Limb (tissue), 2 donors: ENCODE data around the gene PTGER3.
"Not testable (repeated sequence)": the region's sequence is repeated elsewhere in the genome, so short reads cannot be mapped to it uniquely, and the experiment has no call there.

Experiments
- DNase-seq, 2 donors: peaks; one replicate each; pipeline ENCODE4 v3.0.0-alpha.2; 2016; ENCODE audit errors: extremely low spot score in 2 of 2

The PTGER3 gene

DNA sequence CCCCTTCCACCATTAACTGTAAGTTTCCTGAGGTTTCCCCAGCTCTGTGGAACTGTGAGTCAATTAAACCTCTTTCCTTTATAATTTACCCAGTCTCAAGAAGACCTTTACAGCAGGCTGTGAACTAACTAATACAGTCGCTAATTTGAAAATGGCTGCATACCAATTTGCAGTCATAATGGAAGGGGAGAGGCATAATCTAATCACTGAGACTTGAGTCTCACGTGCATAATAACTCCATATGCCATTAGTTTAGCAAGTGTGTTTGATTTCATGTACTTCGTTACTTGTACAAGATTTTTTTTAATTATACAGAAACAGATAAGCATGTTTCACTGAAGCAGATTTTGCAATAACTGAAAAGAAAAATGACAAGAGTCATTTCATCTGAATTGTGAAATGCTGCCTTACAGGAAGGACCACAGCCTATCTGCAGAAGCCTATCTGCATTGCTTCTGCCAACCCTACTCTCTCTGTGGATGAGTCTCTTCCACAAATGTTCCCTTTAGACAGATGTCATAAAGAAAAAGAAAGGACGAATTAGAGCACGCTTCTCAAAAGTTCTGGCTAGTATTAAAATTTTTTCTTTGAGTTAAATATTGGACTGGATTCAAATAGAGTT, 99.1 kb downstream of the PTGER3 start:
- no peak for DNase-seq

- no peak for DNase-seq
Observed at GRCh38 chr1:70947835-70948234, 99.8 kb downstream of the PTGER3 start.

- DNase-seq, result no peak
Observed at GRCh38 chr1:70945676-70946075, 101.9 kb downstream of the PTGER3 start.

GRCh38 chr1:70945251-70945650, 102.4 kb downstream of the PTGER3 start:
- no peak for DNase-seq

DNA sequence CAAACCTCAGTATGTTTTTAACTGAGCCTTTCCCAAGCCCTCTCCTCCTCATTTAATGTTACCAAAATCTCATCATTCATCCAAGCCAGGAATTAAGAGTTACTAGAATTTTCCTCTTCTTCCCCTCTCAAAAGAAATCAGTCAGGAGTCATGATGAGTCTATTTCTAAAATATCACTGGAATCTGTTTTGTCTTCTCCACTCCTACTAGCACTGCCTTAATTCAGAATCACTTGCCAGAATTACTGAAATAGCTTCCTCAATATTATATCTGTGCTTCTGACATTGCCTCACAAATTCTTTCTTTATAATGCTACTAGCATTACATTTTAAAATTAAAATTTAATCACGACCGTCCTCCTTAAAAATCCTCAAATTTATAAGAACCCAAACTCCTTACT, 106.1 kb downstream of the PTGER3 start:
- no peak for DNase-seq

DNA sequence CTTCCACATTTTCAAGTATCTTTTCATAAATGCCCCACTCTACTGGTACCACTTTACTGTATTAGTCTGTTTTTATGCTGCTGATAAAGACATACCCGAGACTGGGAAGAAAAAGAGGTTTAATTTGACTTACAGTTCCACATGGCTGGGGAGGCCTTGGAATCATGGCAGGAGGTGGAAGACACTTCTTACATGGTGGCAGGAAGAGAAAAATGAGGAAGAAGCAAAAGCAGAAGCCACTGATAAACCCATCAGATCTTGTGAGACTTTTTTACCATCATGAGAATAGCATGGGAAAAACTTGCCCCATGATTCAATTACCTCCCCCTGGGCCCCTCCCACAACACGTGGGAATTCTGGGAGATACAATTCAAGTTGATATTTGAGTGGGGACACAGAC, 107.2 kb downstream of the PTGER3 start:
- DNase-seq, result not testable (repeated sequence)

GRCh38 chr1:70934194-70934961, 113.2 kb downstream of the PTGER3 start:
- DNase-seq, result no peak

GRCh38 chr1:70930062-70930461, 117.6 kb downstream of the PTGER3 start:
- no peak for DNase-seq

DNA sequence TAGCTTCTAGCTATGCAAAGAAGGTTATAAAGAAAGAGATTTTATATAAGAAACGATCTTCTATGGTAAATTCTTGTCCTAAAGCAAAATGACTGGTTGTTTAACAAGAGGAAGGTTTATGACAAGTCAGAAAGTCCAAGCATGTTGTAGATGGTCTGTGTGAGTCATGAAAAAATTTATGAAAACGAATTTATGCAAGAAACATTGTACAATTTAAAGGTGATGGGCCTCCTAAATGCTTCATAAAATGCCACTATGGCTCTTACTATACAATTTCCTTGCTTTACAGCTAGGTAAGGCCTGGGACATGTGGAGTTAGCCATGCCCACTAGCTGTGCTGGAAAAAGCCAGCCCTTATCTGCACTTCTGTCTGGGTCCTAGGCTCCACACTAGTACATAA, 125.4 kb downstream of the PTGER3 start:
- DNase-seq, result no peak
